OCI-LY3 (cell line): Measurements from ENCODE around the gene HOXA11.

ENCODE experiments used
- CTCF ChIP-seq: fragments of 200-600, 300-600 bp; sonication (generic); IDR thresholded peaks from 2 replicates; pipeline ENCODE4 v1.5.1; 2014; ENCODE audit warnings: antibody characterized with exemption, low read length, low read depth
- EZH2phosphoT487 ChIP-seq: fragments of 200-600 bp; shearing (Covaris generic); IDR thresholded peaks from 2 replicates; pipeline ENCODE4 v1.6.1; 2018; ENCODE audit warnings: antibody characterized with exemption, mixed run types, low read depth

- TF ChIP-seq CTCF (no peak), EZH2phosphoT487 (no peak)
These were observed 39.7 kb downstream of the HOXA11 start for GRCh38 chr7:27145165-27145913.
